Measurements from ENCODE around the gene IL1B. TPM values are rescaled to one million over a fixed set of nuclear protein-coding genes. Genes with fewer than 3 reads are reported as not detected.

The IL1B gene
- 0.86 and 3.8 TPM in 2 replicates for total RNA-seq (2014; rRNA removed; shearing (Covaris generic))
- 1.1 and 2.2 TPM in 2 replicates for polyA plus RNA-seq (2016; fragmentation: Nextera tagmentation; extraction: Ambion mirVana)

GRCh38 chr2:112836695-112837117 lies at the start of gene IL1B:
IL1B (minus strand) TSS chr2:112836779; CDS start chr2:112836229, 550 bp downstream.
- TF ChIP-seq EZH2phosphoT487 (IDR thresholded peaks at IDR 0.05; ENCODE audit: insufficient read depth, low read depth) (no peak), EZH2 (IDR thresholded peaks at IDR 0.05; ENCODE audit: insufficient read depth, poor library complexity, severe bottlenecking) (no peak)
- no peaks in the 10 kb centered on the region for H3K27me3 ChIP-seq (replicated peaks; ENCODE audit: insufficient read depth)
- H4K20me1 ChIP-seq (ENCODE audit: insufficient read depth): no peaks in the 10 kb centered on the region
- peak within 1 kb of the TSS; percentile 59 for H3K4me2 ChIP-seq (ENCODE audit: unreplicated experiment)
- peak within 1 kb of the TSS; percentile 26 for H2AFZ ChIP-seq
- H3K4me3 ChIP-seq: peak within 1 kb of the TSS; percentile 45
- DNase-seq: peak; percentile 91
- WGBS, 2 experiments (ENCODE audit: low coverage in 1 of 2, low lambda C conversion rate in 2 of 2, missing lambda C conversion rate in 2 of 2): 2 to 3% methylated on average over 4 of the region's 4 CpGs
- H3K4me1 ChIP-seq (ENCODE audit: insufficient read depth): peaks cover 37% of the 10 kb centered on the region
- H3K79me2 ChIP-seq (ENCODE audit: insufficient read depth): no peaks in the 10 kb centered on the region
- no peaks in the 10 kb centered on the region for H3K36me3 ChIP-seq (ENCODE audit: low read depth)
- H3K27ac ChIP-seq: peak within 1 kb of the TSS; percentile 80
- peak within 1 kb of the TSS; percentile 72 for H3K9ac ChIP-seq
- no peaks in the 10 kb centered on the region for H3K9me2 ChIP-seq (ENCODE audit: insufficient read depth)
- H3F3A ChIP-seq (ENCODE audit: insufficient read depth): peaks cover 12% of the 10 kb centered on the region
- no peaks in the 10 kb centered on the region for H3K9me3 ChIP-seq (ENCODE audit: low read depth)
- in situ Hi-C loops (cut with MboI): no loop called here

DNA sequence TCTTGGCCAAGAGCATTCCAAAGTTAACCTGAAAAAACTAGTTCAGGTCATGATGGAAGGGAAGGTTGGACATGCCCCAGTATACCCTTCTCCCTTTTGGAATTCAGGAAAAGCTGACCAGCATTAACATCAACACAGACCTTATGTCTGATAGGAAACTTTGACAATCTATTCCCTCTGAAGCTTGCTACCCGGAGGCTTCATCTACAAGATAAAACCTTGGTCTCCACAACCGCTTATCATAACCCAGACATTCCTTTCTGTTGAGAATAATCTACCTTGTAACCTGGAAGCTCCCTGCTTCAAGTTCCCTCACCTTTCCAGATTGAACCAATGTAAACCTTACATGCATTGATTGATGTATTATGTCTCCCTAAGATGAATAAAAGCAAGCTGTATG lies 49.7 kb upstream of the IL1B start:
- DNase-seq: no peak
- Histone ChIP-seq H2AFZ (no peak overlapping the region), H3K79me2 (ENCODE audit: insufficient read depth) (no peaks in the 10 kb centered on the region), H3K4me2 (ENCODE audit: unreplicated experiment) (no peak overlapping the region), H3K9me2 (ENCODE audit: insufficient read depth) (no peaks in the 10 kb centered on the region), H3K36me3 (ENCODE audit: low read depth) (no peaks in the 10 kb centered on the region), H3K27me3 (replicated peaks; ENCODE audit: insufficient read depth) (no peaks in the 10 kb centered on the region), H3K9me3 (ENCODE audit: low read depth) (no peaks in the 10 kb centered on the region), H3F3A (ENCODE audit: insufficient read depth) (peaks cover 15% of the 10 kb centered on the region), H3K9ac (no peak overlapping the region), H3K4me3 (no peak overlapping the region), H3K27ac (no peak overlapping the region), H3K4me1 (ENCODE audit: insufficient read depth) (peaks cover 18% of the 10 kb centered on the region), H4K20me1 (ENCODE audit: insufficient read depth) (no peaks in the 10 kb centered on the region)
- no peak for TF ChIP-seq EZH2phosphoT487 (IDR thresholded peaks at IDR 0.05; ENCODE audit: insufficient read depth, low read depth)
- no peak for TF ChIP-seq EZH2 (IDR thresholded peaks at IDR 0.05; ENCODE audit: insufficient read depth, poor library complexity, severe bottlenecking)
- WGBS, 2 experiments (ENCODE audit: low coverage in 1 of 2, low lambda C conversion rate in 2 of 2, missing lambda C conversion rate in 2 of 2): 68 to 82% methylated on average over 2 of the region's 2 CpGs
- in situ Hi-C loops (cut with MboI): no loop called here

GRCh38 chr2:112885506-112885902 lies 48.9 kb upstream of the IL1B start:
- Histone ChIP-seq H3K9me3 (ENCODE audit: low read depth) (no peaks in the 10 kb centered on the region), H4K20me1 (ENCODE audit: insufficient read depth) (no peaks in the 10 kb centered on the region), H3K36me3 (ENCODE audit: low read depth) (no peaks in the 10 kb centered on the region), H3K4me1 (ENCODE audit: insufficient read depth) (peaks cover 26% of the 10 kb centered on the region), H3K27ac (no peak overlapping the region), H3K27me3 (replicated peaks; ENCODE audit: insufficient read depth) (no peaks in the 10 kb centered on the region), H3K79me2 (ENCODE audit: insufficient read depth) (no peaks in the 10 kb centered on the region), H3K9ac (no peak overlapping the region), H3K9me2 (ENCODE audit: insufficient read depth) (no peaks in the 10 kb centered on the region), H3K4me2 (ENCODE audit: unreplicated experiment) (no peak overlapping the region), H3K4me3 (no peak overlapping the region), H3F3A (ENCODE audit: insufficient read depth) (peaks cover 23% of the 10 kb centered on the region), H2AFZ (no peak overlapping the region)
- DNase-seq: peak; percentile 27
- in situ Hi-C loops (cut with MboI): no loop called here
- 61 to 63% methylated on average over 4 of the region's 4 CpGs for WGBS, 2 experiments (ENCODE audit: low coverage in 1 of 2, low lambda C conversion rate in 2 of 2, missing lambda C conversion rate in 2 of 2)
- no peak for TF ChIP-seq EZH2 (IDR thresholded peaks at IDR 0.05; ENCODE audit: insufficient read depth, poor library complexity, severe bottlenecking)
- no peak for TF ChIP-seq EZH2phosphoT487 (IDR thresholded peaks at IDR 0.05; ENCODE audit: insufficient read depth, low read depth)

GRCh38 chr2:112884869-112885505 lies 48.4 kb upstream of the IL1B start:
- H3K27me3 ChIP-seq (replicated peaks; ENCODE audit: insufficient read depth): no peaks in the 10 kb centered on the region
- no peak overlapping the region for H3K4me2 ChIP-seq (ENCODE audit: unreplicated experiment)
- H3K9ac ChIP-seq: no peak overlapping the region
- H3F3A ChIP-seq (ENCODE audit: insufficient read depth): peaks cover 24% of the 10 kb centered on the region
- WGBS, 2 experiments (ENCODE audit: low coverage in 1 of 2, low lambda C conversion rate in 2 of 2, missing lambda C conversion rate in 2 of 2): 25 to 29% methylated on average over 6 of the region's 6 CpGs
- no peaks in the 10 kb centered on the region for H3K36me3 ChIP-seq (ENCODE audit: low read depth)
- H3K79me2 ChIP-seq (ENCODE audit: insufficient read depth): no peaks in the 10 kb centered on the region
- in situ Hi-C loops (cut with MboI): no loop called here
- peaks cover 31% of the 10 kb centered on the region for H3K4me1 ChIP-seq (ENCODE audit: insufficient read depth)
- no peaks in the 10 kb centered on the region for H3K9me2 ChIP-seq (ENCODE audit: insufficient read depth)
- H3K4me3 ChIP-seq: no peak overlapping the region
- no peak overlapping the region for H3K27ac ChIP-seq
- H3K9me3 ChIP-seq (ENCODE audit: low read depth): no peaks in the 10 kb centered on the region
- TF ChIP-seq EZH2phosphoT487 (IDR thresholded peaks at IDR 0.05; ENCODE audit: insufficient read depth, low read depth): no peak
- TF ChIP-seq EZH2 (IDR thresholded peaks at IDR 0.05; ENCODE audit: insufficient read depth, poor library complexity, severe bottlenecking): no peak
- H4K20me1 ChIP-seq (ENCODE audit: insufficient read depth): no peaks in the 10 kb centered on the region
- peak; percentile 28 for DNase-seq
- no peak overlapping the region for H2AFZ ChIP-seq

All from GM23248 (cell line).